A549 treated with DMSO at 1 μM for 4 hours (cell line): ENCODE data around the gene MOCS3. TPM values are rescaled to one million over a fixed set of nuclear protein-coding genes. Genes with fewer than 3 reads are reported as not detected.

Experiments
- total RNA-seq: library from RNA; stranded (reverse); fragments of 200-300 nt; extraction: Qiagen RNA extraction; gene quantifications from 5 replicates; pipeline ENCODE4 v1.2.3, GENCODE V29; 2022; ENCODE audit warnings: low read depth

The MOCS3 gene, protein sequence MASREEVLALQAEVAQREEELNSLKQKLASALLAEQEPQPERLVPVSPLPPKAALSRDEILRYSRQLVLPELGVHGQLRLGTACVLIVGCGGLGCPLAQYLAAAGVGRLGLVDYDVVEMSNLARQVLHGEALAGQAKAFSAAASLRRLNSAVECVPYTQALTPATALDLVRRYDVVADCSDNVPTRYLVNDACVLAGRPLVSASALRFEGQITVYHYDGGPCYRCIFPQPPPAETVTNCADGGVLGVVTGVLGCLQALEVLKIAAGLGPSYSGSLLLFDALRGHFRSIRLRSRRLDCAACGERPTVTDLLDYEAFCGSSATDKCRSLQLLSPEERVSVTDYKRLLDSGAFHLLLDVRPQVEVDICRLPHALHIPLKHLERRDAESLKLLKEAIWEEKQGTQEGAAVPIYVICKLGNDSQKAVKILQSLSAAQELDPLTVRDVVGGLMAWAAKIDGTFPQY
- 6.0 to 6.6 TPM (median 6.4 TPM) in 5 replicates for total RNA-seq

DNA sequence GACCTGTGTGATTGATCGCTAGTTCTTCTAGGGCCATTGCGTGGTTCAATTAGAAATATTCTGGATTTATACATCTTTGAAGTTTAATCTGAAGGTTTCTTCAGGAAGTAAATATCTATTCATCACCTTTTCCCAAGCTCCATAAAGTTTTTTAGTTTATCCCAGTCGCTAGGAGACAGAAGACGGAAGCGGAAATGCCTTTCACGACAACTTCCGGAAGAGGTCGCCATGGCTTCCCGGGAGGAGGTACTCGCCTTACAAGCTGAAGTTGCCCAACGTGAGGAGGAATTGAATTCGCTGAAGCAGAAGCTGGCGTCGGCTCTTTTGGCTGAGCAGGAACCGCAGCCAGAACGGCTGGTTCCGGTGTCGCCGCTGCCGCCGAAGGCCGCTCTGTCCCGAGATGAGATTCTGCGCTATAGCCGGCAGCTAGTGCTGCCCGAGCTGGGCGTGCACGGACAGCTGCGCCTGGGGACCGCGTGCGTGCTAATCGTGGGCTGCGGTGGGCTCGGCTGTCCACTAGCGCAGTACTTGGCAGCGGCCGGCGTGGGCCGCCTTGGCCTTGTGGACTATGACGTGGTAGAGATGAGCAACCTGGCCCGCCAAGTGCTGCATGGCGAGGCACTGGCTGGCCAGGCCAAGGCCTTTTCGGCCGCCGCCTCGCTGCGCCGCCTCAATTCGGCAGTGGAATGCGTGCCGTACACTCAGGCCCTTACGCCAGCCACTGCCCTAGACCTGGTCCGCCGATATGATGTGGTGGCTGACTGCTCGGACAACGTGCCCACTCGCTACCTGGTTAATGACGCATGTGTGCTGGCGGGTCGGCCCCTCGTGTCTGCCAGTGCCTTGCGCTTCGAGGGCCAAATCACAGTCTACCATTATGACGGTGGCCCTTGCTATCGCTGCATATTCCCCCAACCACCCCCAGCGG, at the start of gene MOCS3:
Gene MOCS3, plus strand, starts transcription at position 204 of the 928 bp plus-strand sequence. Its CDS starts 25 bp downstream, at position 229.

DNA sequence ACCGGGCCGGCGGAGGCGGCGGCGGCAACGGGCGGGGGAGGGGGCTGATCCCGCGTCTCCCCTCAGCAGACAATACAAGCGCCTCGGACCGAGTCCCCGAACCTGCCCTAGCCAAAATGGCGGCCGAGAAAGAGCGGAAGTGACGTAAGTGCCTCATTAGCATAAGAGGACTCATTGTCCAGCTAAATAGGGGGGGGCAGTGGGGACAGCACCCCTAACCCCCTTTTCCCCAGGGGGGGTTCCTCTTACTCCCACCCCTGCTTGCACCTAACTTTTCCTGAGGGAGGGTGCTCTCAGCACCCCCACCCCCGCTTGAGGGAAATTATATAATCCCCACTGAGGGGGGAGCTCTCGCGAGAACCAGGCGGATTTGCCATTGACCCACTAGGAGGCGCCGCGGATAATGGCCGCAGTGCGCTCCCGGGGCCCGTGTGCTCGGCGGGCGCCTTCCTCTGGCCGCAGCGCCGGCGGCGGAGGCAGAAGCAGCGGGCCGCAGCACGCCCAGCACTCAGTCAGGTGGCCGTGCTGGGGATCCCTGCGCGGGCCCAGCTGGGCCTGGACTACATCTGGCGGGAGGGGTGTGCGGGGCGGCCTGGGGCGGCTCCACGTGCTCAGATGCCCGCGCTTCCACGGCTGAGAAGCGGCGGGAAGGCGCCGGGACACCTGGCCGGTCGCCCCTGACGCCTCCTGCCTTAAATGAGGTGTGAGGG, 27.2 kb upstream of the MOCS3 start, which contains the start of gene ADNP:
Gene ADNP, minus strand, starts transcription at position 132 of the 710 bp plus-strand sequence. CDS start 27,441 bp downstream, outside the sequence.

DNA sequence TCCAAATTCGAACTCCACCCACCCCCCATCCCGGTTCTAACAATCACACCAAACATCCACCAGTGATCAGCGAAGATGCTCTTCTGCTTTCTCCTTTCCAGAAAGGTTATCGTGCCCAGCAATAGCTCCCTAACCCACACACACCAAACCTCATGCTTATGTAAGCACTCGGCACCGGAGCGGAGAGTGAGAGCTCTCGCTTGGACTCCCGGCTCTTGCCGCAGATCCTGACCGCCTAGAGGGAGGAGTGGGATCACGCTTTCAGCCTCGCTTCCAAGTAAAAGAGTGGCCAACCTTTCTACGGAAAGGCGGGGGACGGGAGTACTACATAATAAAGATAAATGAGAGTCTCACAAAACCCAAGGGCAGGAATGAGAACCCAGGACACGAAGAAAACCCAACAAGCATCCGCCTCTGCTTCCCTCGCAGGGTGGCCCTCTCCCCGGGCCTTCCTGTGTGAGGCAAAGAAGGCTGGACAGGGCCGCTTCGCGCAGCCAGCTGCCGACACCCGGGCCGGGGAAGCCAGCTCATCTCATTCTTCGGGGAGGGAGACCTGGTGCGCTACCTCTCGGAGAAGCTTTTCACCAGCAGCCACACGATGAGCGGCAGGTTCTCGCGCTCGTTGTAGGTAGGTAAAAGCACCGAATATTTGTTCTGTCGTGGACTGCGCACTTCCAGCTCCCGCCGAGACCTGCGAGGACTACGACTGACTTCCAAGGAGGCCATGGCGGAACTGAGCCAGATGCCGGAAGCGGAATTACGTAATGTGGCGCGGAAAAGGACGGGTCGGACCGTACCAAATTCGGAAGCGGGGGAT, 612 bp upstream of the MOCS3 start, which contains the start of gene DPM1:
Gene DPM1, minus strand, starts transcription at position 735 of the 817 bp plus-strand sequence. Its CDS starts 9 bp downstream, at position 726.

Other genes starting within 250 kb of the MOCS3 start
- gene PARD6B, start 227.2 kb upstream of the MOCS3 start, total RNA-seq: 2.7 to 4.6 TPM (median 3.1 TPM) in 5 replicates
- gene BCAS4, start 163.8 kb upstream of the MOCS3 start, total RNA-seq: 24.9 to 31.9 TPM (median 29.9 TPM) in 5 replicates
- 43.8 to 50.5 TPM (median 45.7 TPM) in 5 replicates for gene ADNP, start 27.4 kb upstream of the MOCS3 start, total RNA-seq
- 70.6 to 86.5 TPM (median 75.2 TPM) in 5 replicates for gene DPM1, start 286 bp upstream of the MOCS3 start, total RNA-seq
- gene KCNG1, start 64.3 kb downstream of the MOCS3 start, total RNA-seq: 15.5 to 27.0 TPM (median 18.8 TPM) in 5 replicates